ENCODE results near the gene KCNMA1. TPM values are rescaled to one million over a fixed set of nuclear protein-coding genes. Genes with fewer than 3 reads are reported as not detected.

Gene KCNMA1
- total RNA-seq, 1 experiment from 2014 or later, result 0.70 TPM

DNA sequence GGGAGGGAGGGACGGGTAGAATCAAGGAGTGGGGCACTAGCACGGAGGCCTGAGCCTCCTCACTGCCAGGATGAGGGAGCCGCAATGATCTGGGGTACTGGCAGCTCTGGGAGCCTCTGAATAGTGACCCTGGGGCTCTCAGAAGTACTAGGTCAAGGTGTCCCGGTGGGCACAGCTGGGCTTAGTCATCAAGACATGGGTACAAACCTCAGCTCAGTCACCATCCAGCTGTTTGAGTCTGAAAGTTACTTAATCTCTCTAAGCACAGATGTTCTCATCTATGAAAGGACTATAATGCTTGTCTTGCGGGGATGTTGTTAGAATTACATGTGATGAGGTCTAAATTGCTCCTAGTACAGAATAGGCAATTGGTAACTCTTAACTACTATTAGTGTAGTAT, 276.8 kb downstream of the KCNMA1 start:
- no peak for DNase-seq

DNA sequence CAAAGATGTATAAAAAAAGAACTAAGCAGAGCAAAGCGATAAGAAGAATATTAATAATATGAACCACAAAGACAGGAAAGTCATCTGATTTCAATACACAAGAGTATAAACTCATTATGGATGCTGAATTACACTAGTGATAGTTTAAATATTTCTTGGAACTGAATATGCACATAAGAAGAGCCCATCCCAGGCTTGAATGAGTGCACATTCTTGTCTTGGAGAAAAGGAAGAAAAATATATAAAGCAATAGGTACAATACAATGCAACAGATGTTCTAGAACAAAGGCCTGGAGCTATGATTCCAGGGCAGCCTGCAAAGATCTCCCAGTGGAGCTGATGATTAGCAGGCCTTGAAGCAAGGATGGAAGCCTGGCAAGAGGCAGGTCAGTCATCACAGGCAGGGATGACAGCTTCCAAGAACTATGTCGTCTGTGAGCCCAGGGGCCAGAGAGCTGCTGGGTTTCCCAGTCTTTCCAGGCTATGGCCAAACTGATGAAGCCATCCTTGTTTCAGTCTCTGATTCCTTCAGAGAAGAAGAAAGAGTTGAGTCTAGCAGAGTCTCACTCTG, 277.6 kb downstream of the KCNMA1 start:
- H3K36me3 ChIP-seq (ENCODE audit: low read depth), result no peaks in the 10 kb centered on the region
- POLR2A ChIA-PET (ENCODE audit: unreplicated experiment), result no interaction called here
- no peak overlapping the region for H2AFZ ChIP-seq
- intact Hi-C loops (cut with micrococcal nuclease; ENCODE audit: unreplicated experiment), result no loop called here
- no peak for TF ChIP-seq EZH2 (IDR thresholded peaks at IDR 0.05; ENCODE audit: low read depth)
- TF ChIP-seq, protein P1, sequence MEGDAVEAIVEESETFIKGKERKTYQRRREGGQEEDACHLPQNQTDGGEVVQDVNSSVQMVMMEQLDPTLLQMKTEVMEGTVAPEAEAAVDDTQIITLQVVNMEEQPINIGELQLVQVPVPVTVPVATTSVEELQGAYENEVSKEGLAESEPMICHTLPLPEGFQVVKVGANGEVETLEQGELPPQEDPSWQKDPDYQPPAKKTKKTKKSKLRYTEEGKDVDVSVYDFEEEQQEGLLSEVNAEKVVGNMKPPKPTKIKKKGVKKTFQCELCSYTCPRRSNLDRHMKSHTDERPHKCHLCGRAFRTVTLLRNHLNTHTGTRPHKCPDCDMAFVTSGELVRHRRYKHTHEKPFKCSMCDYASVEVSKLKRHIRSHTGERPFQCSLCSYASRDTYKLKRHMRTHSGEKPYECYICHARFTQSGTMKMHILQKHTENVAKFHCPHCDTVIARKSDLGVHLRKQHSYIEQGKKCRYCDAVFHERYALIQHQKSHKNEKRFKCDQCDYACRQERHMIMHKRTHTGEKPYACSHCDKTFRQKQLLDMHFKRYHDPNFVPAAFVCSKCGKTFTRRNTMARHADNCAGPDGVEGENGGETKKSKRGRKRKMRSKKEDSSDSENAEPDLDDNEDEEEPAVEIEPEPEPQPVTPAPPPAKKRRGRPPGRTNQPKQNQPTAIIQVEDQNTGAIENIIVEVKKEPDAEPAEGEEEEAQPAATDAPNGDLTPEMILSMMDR (conservative IDR thresholded peaks at IDR 0.05), result no peak
- BruUV-seq (replicated peaks), result no TSS peak
- no peak overlapping the region for H3K4me3 ChIP-seq
- no peaks in the 10 kb centered on the region for H3K79me2 ChIP-seq (ENCODE audit: low read depth)
- H3K4me2 ChIP-seq, result no peak overlapping the region
- H3K27ac ChIP-seq, result no peak overlapping the region
- no peaks in the 10 kb centered on the region for H3K27me3 ChIP-seq (ENCODE audit: insufficient read depth, low read depth)
- H4K20me1 ChIP-seq (ENCODE audit: insufficient read depth), result no peaks in the 10 kb centered on the region
- peaks cover 18% of the 10 kb centered on the region for H3K4me1 ChIP-seq (replicated peaks; ENCODE audit: insufficient read depth)
- CTCF ChIA-PET, result no interaction called here
- H3F3A ChIP-seq (ENCODE audit: insufficient read depth, low read depth), result no peaks in the 10 kb centered on the region
- no peaks in the 10 kb centered on the region for H3K9me2 ChIP-seq (ENCODE audit: insufficient read depth)
- no peak for DNase-seq
- H3K9me3 ChIP-seq (ENCODE audit: insufficient read depth, low read depth), result no peaks in the 10 kb centered on the region

More for the DNA sequence above, 276.8 kb downstream of the KCNMA1 start:
- Histone ChIP-seq H4K20me1 (ENCODE audit: insufficient read depth) (no peaks in the 10 kb centered on the region), H3K9me2 (ENCODE audit: insufficient read depth) (no peaks in the 10 kb centered on the region), H3K9me3 (ENCODE audit: insufficient read depth, low read depth) (no peaks in the 10 kb centered on the region), H3K79me2 (ENCODE audit: low read depth) (no peaks in the 10 kb centered on the region), H3K27ac (no peak overlapping the region), H3K36me3 (ENCODE audit: low read depth) (no peaks in the 10 kb centered on the region), H3K4me2 (no peak overlapping the region), H3F3A (ENCODE audit: insufficient read depth, low read depth) (no peaks in the 10 kb centered on the region), H2AFZ (no peak overlapping the region), H3K4me1 (replicated peaks; ENCODE audit: insufficient read depth) (peaks cover 13% of the 10 kb centered on the region), H3K27me3 (ENCODE audit: insufficient read depth, low read depth) (no peaks in the 10 kb centered on the region), H3K4me3 (no peak overlapping the region)
- intact Hi-C loops (cut with micrococcal nuclease; ENCODE audit: unreplicated experiment), result no loop called here
- TF ChIP-seq, protein P1 (conservative IDR thresholded peaks at IDR 0.05), result no peak
- no peak for TF ChIP-seq EZH2 (IDR thresholded peaks at IDR 0.05; ENCODE audit: low read depth)
- CTCF ChIA-PET, result no interaction called here
- no TSS peak for BruUV-seq (replicated peaks)
- POLR2A ChIA-PET (ENCODE audit: unreplicated experiment), result no interaction called here

DNA sequence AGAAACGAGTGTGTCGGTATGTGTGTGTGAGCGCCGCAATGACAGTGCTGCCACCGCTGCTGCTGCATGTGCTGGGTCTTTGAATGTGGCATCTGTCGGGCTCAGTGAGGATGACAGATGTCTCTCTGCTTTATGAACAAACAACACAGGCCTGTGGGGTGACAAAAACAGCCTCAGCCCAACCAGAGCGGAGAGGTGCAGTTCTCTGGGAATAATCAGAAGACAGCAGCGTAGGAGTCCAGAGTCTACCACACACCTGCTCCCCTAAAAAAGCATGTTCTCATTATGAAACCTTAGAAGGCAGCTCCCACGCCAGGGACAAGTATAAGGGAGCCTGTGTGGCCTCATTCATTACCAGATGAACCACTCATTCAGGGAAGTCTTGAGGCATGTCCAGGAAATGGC, 278.3 kb downstream of the KCNMA1 start:
- Histone ChIP-seq H3K36me3 (ENCODE audit: low read depth) (no peaks in the 10 kb centered on the region), H3K4me2 (no peak overlapping the region), H3K79me2 (ENCODE audit: low read depth) (no peaks in the 10 kb centered on the region), H2AFZ (no peak overlapping the region), H3F3A (ENCODE audit: insufficient read depth, low read depth) (no peaks in the 10 kb centered on the region), H3K27ac (no peak overlapping the region), H3K4me3 (no peak overlapping the region), H3K27me3 (ENCODE audit: insufficient read depth, low read depth) (no peaks in the 10 kb centered on the region), H3K9me3 (ENCODE audit: insufficient read depth, low read depth) (no peaks in the 10 kb centered on the region), H3K9me2 (ENCODE audit: insufficient read depth) (no peaks in the 10 kb centered on the region), H4K20me1 (ENCODE audit: insufficient read depth) (no peaks in the 10 kb centered on the region), H3K4me1 (replicated peaks; ENCODE audit: insufficient read depth) (peaks cover 18% of the 10 kb centered on the region)
- ChIA-PET POLR2A (ENCODE audit: unreplicated experiment) (no interaction called here), CTCF (no interaction called here)
- no TSS peak for BruUV-seq (replicated peaks)
- intact Hi-C loops (cut with micrococcal nuclease; ENCODE audit: unreplicated experiment), result no loop called here
- TF ChIP-seq, protein P1 (conservative IDR thresholded peaks at IDR 0.05), result no peak
- TF ChIP-seq EZH2 (IDR thresholded peaks at IDR 0.05; ENCODE audit: low read depth), result no peak
- DNase-seq, result no peak

Data from PC-9 (cell line).